Measurements from ENCODE around the gene CUEDC2.
A peak's percentile ranks its signal among the peaks of the same experiment; 100 is the strongest.

The CUEDC2 gene

GRCh38 chr10:102434394-102435132 lies 2.2 kb upstream of the CUEDC2 start:
- no peak for TF ChIP-seq CTCF (IDR thresholded peaks at IDR 0.05; ENCODE audit: low read depth, low read length, missing control alignments)
- no peak overlapping the region for H3K4me3 ChIP-seq (ENCODE audit: low read depth, low read length)
- no peak for DNase-seq (ENCODE audit: low read depth)
- in situ Hi-C loops (cut with HindIII; ENCODE audit: low sequenced_read_pairs): no loop called here

- H3K4me3 ChIP-seq (ENCODE audit: low read depth, low read length): no peak overlapping the region
- DNase-seq (ENCODE audit: low read depth): no peak
- no peak for TF ChIP-seq CTCF (IDR thresholded peaks at IDR 0.05; ENCODE audit: low read depth, low read length, missing control alignments)
- in situ Hi-C loops (cut with HindIII; ENCODE audit: low sequenced_read_pairs): no loop called here
Measured at GRCh38 chr10:102433619-102434046, 1.3 kb upstream of the CUEDC2 start.

- in situ Hi-C loops (cut with HindIII; ENCODE audit: low sequenced_read_pairs): no loop called here
- peak overlapping the region; percentile 91 for H3K4me3 ChIP-seq (ENCODE audit: low read depth, low read length)
- peak; percentile 1 for TF ChIP-seq CTCF (IDR thresholded peaks at IDR 0.05; ENCODE audit: low read depth, low read length, missing control alignments)
- no peak for DNase-seq (ENCODE audit: low read depth)
Measured at GRCh38 chr10:102431452-102432124, 786 bp downstream of the CUEDC2 start.

- no peak for TF ChIP-seq CTCF (IDR thresholded peaks at IDR 0.05; ENCODE audit: low read depth, low read length, missing control alignments)
- in situ Hi-C loops (cut with HindIII; ENCODE audit: low sequenced_read_pairs): no loop called here
- no peak for DNase-seq (ENCODE audit: low read depth)
- no peak overlapping the region for H3K4me3 ChIP-seq (ENCODE audit: low read depth, low read length)
Measured at GRCh38 chr10:102429468-102429867, 2.9 kb downstream of the CUEDC2 start.

GRCh38 chr10:102426803-102427287 lies 5.5 kb downstream of the CUEDC2 start:
- in situ Hi-C loops (cut with HindIII; ENCODE audit: low sequenced_read_pairs): no loop called here

GRCh38 chr10:102425444-102425843 lies 6.9 kb downstream of the CUEDC2 start:
- DNase-seq (ENCODE audit: low read depth): no peak
- H3K4me3 ChIP-seq (ENCODE audit: low read depth, low read length): no peak overlapping the region
- in situ Hi-C loops (cut with HindIII; ENCODE audit: low sequenced_read_pairs): no loop called here
- no peak for TF ChIP-seq CTCF (IDR thresholded peaks at IDR 0.05; ENCODE audit: low read depth, low read length, missing control alignments)

More at GRCh38 chr10:102426803-102427287, 5.5 kb downstream of the CUEDC2 start:
- no peak for TF ChIP-seq CTCF (IDR thresholded peaks at IDR 0.05; ENCODE audit: low read depth, low read length, missing control alignments)
- H3K4me3 ChIP-seq (ENCODE audit: low read depth, low read length): no peak overlapping the region
- no peak for DNase-seq (ENCODE audit: low read depth)

All from astrocyte of the cerebellum (primary cell).